Endothelial cell (in vitro differentiated cells): ENCODE results near the gene VSTM4. TPM values are rescaled to one million over a fixed set of nuclear protein-coding genes. Genes with fewer than 3 reads are reported as not detected.

Experiments used
- DNase-seq: peaks from one replicate; pipeline ENCODE4 v3.0.0; 2021; ENCODE audit warnings: low spot score
- H3K27ac Mint-ChIP-seq: one replicate; pipeline ENCODE4 v1.8.0; 2021; ENCODE audit warnings: mixed read lengths, inconsistent platforms; ENCODE audit not compliant: unreplicated experiment
- H3K27me3 Mint-ChIP-seq: one replicate; pipeline ENCODE4 v1.8.0; 2021; ENCODE audit warnings: mild to moderate bottlenecking, moderate library complexity, mixed read lengths, inconsistent platforms; ENCODE audit not compliant: unreplicated experiment
- H3K36me3 Mint-ChIP-seq: one replicate; pipeline ENCODE4 v1.8.0; 2021; ENCODE audit warnings: mild to moderate bottlenecking, low read depth, mixed read lengths, inconsistent platforms; ENCODE audit not compliant: unreplicated experiment
- H3K4me1 Mint-ChIP-seq: one replicate; pipeline ENCODE4 v1.8.0; 2021; ENCODE audit warnings: mild to moderate bottlenecking, mixed read lengths, inconsistent platforms; ENCODE audit not compliant: unreplicated experiment
- H3K4me3 Mint-ChIP-seq: one replicate; pipeline ENCODE4 v1.8.0; 2021; ENCODE audit warnings: mild to moderate bottlenecking, mixed read lengths, inconsistent platforms; ENCODE audit not compliant: unreplicated experiment
- H3K9me3 Mint-ChIP-seq: one replicate; pipeline ENCODE4 v1.8.0; 2021; ENCODE audit warnings: mixed read lengths, inconsistent platforms; ENCODE audit not compliant: unreplicated experiment
- total RNA-seq: library from RNA; stranded (reverse); fragmentation: NEBNext Ultra II Directional; extraction: Animal tissue kit (Norgen Biotek cat#: 25700); gene quantifications from one replicate; pipeline ENCODE4 v1.2.1, GENCODE V29; 2021; ENCODE audit not compliant: unreplicated experiment
- TF ChIP-seq, protein P1 (sequence below): fragments of 200-600 bp; sonication (generic); IDR thresholded peaks from one replicate; pipeline ENCODE4 v1.5.0; 2021; ENCODE audit warnings: antibody characterized with exemption; ENCODE audit not compliant: unreplicated experiment

The VSTM4 gene
- total RNA-seq, 1 donor from 2014 or later, result 0.38 TPM

DNA sequence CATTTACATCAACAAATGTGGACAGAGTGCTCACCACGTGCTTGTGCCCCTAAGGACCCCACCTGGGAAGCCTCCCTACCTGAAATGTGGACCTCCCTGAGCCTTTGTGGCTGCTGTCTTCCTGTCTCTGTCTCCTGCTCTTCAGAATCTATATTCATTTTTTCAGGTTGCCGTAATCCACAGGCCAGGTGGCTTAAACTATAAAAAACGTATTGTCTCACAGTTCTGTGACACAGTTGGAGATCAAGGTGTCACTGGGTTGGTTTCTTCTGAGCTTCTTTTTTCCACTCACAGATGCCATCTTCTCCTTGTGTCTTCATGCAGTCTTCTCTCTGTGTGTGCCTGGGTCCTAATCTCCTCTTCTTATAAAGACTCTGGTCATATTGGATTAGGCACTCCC lies 5.6 kb upstream of the VSTM4 start:
- no peaks in the 10 kb centered on the region for H3K9me3 Mint-ChIP-seq
- H3K36me3 Mint-ChIP-seq, result no peaks in the 10 kb centered on the region
- no peaks in the 10 kb centered on the region for H3K4me1 Mint-ChIP-seq
- no peak overlapping the region for H3K4me3 Mint-ChIP-seq
- H3K27ac Mint-ChIP-seq, result no peak overlapping the region
- no peak for DNase-seq
- TF ChIP-seq, protein P1, sequence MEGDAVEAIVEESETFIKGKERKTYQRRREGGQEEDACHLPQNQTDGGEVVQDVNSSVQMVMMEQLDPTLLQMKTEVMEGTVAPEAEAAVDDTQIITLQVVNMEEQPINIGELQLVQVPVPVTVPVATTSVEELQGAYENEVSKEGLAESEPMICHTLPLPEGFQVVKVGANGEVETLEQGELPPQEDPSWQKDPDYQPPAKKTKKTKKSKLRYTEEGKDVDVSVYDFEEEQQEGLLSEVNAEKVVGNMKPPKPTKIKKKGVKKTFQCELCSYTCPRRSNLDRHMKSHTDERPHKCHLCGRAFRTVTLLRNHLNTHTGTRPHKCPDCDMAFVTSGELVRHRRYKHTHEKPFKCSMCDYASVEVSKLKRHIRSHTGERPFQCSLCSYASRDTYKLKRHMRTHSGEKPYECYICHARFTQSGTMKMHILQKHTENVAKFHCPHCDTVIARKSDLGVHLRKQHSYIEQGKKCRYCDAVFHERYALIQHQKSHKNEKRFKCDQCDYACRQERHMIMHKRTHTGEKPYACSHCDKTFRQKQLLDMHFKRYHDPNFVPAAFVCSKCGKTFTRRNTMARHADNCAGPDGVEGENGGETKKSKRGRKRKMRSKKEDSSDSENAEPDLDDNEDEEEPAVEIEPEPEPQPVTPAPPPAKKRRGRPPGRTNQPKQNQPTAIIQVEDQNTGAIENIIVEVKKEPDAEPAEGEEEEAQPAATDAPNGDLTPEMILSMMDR, result no peak
- H3K27me3 Mint-ChIP-seq, result peaks cover 2% of the 10 kb centered on the region

DNA sequence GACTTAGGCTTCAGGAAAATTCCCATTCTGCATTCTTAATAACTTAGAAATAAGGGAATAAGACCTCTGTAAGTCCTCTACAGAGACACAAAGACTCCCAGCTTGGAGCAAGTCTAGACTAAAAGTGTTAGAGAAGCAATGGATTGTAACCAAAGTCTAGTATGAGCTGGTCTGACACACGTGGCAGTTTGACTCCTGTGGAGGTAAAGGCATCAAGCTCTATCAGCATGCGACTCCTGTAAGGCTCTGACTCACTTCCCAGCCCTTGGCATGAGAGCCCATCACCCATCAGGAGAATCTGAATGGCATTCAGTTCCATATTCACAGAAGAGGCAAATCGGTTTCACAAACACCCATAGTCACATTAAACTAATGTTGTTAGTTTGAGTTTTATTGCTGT lies 4.4 kb upstream of the VSTM4 start:
- no peaks in the 10 kb centered on the region for H3K36me3 Mint-ChIP-seq
- H3K27me3 Mint-ChIP-seq, result peaks cover 2% of the 10 kb centered on the region
- TF ChIP-seq, protein P1, result no peak
- no peaks in the 10 kb centered on the region for H3K9me3 Mint-ChIP-seq
- H3K4me3 Mint-ChIP-seq, result no peak overlapping the region
- DNase-seq, result no peak
- no peaks in the 10 kb centered on the region for H3K4me1 Mint-ChIP-seq
- H3K27ac Mint-ChIP-seq, result no peak overlapping the region

DNA sequence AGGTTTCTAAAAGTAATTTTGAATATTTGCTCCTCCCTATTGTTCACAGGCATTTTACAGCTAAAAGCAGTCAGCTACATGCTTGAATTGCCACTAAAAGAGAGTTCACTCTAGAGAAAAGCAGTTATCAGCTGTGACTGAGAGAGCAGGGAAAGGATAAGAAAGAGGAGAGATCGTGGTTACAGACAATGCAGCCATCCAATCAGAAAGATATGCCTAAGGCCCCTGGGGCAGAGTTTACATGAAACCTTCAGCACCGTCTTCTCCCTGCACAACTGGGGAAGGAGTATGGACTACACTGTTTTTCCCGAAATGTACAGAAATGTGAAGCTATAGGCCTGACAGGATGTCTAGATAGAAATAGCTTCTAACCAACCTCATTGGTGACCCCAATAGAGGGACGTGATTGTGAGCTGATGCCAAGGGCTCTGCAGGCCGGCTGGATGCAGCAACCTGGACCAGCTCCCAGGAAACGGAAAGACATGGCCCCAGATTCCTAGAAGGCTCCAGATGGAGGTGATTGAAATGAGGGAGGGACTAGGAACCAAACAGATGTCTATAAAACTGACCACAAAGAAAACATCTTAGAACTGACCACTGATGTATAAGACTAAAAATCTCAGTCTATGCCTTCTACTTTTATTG lies 3.2 kb upstream of the VSTM4 start:
- Mint-ChIP-seq H3K9me3 (no peaks in the 10 kb centered on the region), H3K36me3 (no peaks in the 10 kb centered on the region), H3K27me3 (peaks cover 2% of the 10 kb centered on the region), H3K4me1 (no peaks in the 10 kb centered on the region), H3K27ac (no peak overlapping the region), H3K4me3 (no peak overlapping the region)
- TF ChIP-seq, protein P1, result no peak
- DNase-seq, result no peak

DNA sequence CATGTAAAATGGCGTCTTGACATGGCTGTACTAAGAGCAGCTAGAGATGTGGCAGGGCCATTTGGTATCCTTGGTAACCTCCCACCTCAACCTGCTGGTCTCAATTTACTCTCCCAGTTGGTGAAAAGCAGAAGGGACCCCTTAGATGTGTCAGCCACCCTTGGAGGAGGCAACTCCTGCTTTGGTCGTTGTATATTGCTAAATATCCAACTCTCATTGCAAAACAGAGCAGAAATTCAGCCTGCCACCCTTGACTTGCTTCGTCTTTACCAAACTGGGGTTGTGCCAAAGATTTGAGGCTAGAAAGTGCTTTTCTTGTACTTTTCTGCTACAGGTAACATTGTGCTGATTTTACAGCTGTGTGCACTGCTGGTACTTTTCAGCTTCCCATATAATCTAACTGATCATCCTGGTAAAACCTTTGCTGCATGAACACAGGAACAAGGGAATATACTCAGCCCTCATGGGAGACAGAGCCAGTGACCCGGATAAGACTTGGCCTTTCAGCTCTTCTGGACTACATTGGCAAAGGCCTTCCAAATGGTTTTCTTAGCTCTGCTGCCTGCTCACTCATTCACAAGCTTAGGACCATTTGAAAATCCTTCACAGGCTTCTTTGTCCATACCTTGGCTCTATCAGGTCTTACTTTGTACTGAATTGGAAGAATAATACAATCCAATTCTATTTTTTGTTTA lies 2.2 kb upstream of the VSTM4 start:
- H3K9me3 Mint-ChIP-seq, result no peaks in the 10 kb centered on the region
- no peaks in the 10 kb centered on the region for H3K4me1 Mint-ChIP-seq
- H3K4me3 Mint-ChIP-seq, result no peak overlapping the region
- no peaks in the 10 kb centered on the region for H3K36me3 Mint-ChIP-seq
- TF ChIP-seq, protein P1, result no peak
- peaks cover 2% of the 10 kb centered on the region for H3K27me3 Mint-ChIP-seq
- H3K27ac Mint-ChIP-seq, result no peak overlapping the region
- DNase-seq, result no peak
